ENCODE measurements around the gene SDCBP2. TPM values are rescaled to one million over a fixed set of nuclear protein-coding genes. Genes with fewer than 3 reads are reported as not detected.

The SDCBP2 gene
- total and polyA plus RNA-seq, 4 donors = 1.9 to 6.1 (median 4.7) TPM

DNA sequence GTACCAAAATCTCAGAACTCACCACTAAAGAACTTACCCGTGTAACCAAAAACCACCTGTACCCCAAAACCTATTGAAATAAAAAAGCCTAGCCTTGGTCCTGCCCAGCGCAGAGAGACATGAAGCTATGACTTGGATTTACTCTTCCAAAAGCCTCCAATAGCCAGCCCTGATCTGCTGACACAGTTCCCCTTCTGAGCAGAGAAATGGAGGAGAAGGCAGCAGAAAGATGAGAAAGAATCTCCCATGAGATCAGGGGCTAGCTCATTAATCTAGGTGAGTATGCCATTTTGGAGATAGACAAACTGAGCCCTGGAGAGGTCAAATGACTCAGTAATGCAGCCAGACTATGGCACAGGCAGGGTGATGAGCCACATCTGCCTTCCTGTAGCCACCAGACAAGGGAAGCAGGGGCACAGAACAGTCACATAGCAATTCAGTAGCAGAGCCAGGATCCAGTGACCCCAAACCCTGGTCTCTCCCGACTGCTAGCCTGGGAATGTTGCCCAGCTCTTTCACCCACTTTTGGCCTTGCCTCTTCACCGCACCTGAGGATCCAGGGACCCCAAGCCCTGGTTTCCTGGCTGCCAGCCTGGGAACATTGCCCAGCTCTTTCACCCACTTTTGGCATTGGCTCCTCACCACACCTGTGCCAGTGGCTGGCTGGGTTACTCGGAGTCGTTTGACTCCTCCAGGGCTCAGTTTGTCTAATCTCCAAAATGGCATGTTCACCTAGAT is 7.2 kb upstream of the SDCBP2 start:
- H3K36me3 ChIP-seq (ENCODE audit: control insufficient read depth in 4 of 4, insufficient read depth in 3 of 4, low read depth in 1 of 4, low read length in 3 of 4) = no peaks in the 10 kb centered on the region
- peaks cover 4 to 17% (median 11%) of the 10 kb centered on the region in 4 donors for H3K4me1 ChIP-seq (ENCODE audit: control insufficient read depth in 4 of 4, insufficient read depth in 4 of 4, low read length in 3 of 4)
- 44% methylated on average over 6 of the region's 6 CpGs for WGBS
- no peaks in the 10 kb centered on the region for H3K9me3 ChIP-seq (ENCODE audit: control insufficient read depth in 4 of 4, low read length in 3 of 4)
- H3K9ac ChIP-seq (ENCODE audit: low read depth in 1 of 2, low read length in 2 of 2) = no peak overlapping the region
- TF ChIP-seq HNF4A (conservative IDR thresholded peaks at IDR 0.05) (peak in 1 of 2 donors; percentile 17), RXRA (IDR thresholded peaks at IDR 0.05) (peak in 1 of 2 donors; percentile 3), FOXA2 (IDR thresholded peaks at IDR 0.05) (no peak)
- peak overlapping the region; percentile 14 to 63 for H3K27ac ChIP-seq (ENCODE audit: low read depth in 1 of 2, low read length in 2 of 2)
- no peak overlapping the region for H3K4me3 ChIP-seq (ENCODE audit: low read depth in 1 of 3, low read length in 3 of 3)
- peak; percentile 17 for DNase-seq (ENCODE audit: low spot score)
- no peaks in the 10 kb centered on the region for H3K27me3 ChIP-seq (ENCODE audit: control insufficient read depth in 4 of 4, insufficient read depth in 4 of 4, low read length in 3 of 4)

DNA sequence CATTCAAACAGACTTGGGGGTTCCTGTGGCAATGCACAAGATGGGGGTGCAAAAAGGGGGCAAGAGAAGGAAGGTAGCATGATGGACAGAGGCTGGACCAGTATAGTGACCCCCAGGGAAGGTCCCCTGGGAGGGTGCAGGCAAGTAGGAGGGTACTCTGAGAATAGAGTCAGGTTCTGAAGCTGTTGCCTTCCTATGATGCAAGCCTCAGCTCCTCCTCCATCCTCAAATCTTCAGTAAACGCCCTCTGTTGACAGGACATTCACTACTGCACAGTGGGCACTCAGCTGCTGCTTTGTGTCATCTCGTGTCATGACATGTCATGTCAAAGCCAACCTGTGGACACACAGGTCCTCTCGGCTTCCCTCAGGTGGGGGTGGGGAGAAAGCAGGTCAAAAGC is 5.8 kb upstream of the SDCBP2 start:
- Histone ChIP-seq H3K9me3 (ENCODE audit: control insufficient read depth in 4 of 4, low read length in 3 of 4) (no peaks in the 10 kb centered on the region), H3K9ac (ENCODE audit: low read depth in 1 of 2, low read length in 2 of 2) (no peak overlapping the region), H3K4me1 (ENCODE audit: control insufficient read depth in 4 of 4, insufficient read depth in 4 of 4, low read length in 3 of 4) (peaks cover 4 to 24% (median 14%) of the 10 kb centered on the region in 4 donors), H3K36me3 (ENCODE audit: control insufficient read depth in 4 of 4, insufficient read depth in 3 of 4, low read depth in 1 of 4, low read length in 3 of 4) (no peaks in the 10 kb centered on the region), H3K27ac (ENCODE audit: low read depth in 1 of 2, low read length in 2 of 2) (no peak overlapping the region), H3K4me3 (ENCODE audit: low read depth in 1 of 3, low read length in 3 of 3) (no peak overlapping the region), H3K27me3 (ENCODE audit: control insufficient read depth in 4 of 4, insufficient read depth in 4 of 4, low read length in 3 of 4) (no peaks in the 10 kb centered on the region)
- TF ChIP-seq HNF4A (conservative IDR thresholded peaks at IDR 0.05) (no peak), RXRA (IDR thresholded peaks at IDR 0.05) (no peak), YY1 (IDR thresholded peaks at IDR 0.05) (no peak), RAD21 (IDR thresholded peaks at IDR 0.05) (no peak), SP1 (IDR thresholded peaks at IDR 0.05) (no peak)
- TF ChIP-seq, protein P1, sequence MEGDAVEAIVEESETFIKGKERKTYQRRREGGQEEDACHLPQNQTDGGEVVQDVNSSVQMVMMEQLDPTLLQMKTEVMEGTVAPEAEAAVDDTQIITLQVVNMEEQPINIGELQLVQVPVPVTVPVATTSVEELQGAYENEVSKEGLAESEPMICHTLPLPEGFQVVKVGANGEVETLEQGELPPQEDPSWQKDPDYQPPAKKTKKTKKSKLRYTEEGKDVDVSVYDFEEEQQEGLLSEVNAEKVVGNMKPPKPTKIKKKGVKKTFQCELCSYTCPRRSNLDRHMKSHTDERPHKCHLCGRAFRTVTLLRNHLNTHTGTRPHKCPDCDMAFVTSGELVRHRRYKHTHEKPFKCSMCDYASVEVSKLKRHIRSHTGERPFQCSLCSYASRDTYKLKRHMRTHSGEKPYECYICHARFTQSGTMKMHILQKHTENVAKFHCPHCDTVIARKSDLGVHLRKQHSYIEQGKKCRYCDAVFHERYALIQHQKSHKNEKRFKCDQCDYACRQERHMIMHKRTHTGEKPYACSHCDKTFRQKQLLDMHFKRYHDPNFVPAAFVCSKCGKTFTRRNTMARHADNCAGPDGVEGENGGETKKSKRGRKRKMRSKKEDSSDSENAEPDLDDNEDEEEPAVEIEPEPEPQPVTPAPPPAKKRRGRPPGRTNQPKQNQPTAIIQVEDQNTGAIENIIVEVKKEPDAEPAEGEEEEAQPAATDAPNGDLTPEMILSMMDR (IDR thresholded peaks at IDR 0.05; ENCODE audit: low read depth, low read length, missing input control) = no peak
- TF ChIP-seq, protein P2, sequence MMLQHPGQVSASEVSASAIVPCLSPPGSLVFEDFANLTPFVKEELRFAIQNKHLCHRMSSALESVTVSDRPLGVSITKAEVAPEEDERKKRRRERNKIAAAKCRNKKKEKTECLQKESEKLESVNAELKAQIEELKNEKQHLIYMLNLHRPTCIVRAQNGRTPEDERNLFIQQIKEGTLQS (IDR thresholded peaks at IDR 0.05) = no peak
- DNase-seq (ENCODE audit: low spot score) = peak; percentile 30
- WGBS = 70% methylated on average over 3 of the region's 3 CpGs

DNA sequence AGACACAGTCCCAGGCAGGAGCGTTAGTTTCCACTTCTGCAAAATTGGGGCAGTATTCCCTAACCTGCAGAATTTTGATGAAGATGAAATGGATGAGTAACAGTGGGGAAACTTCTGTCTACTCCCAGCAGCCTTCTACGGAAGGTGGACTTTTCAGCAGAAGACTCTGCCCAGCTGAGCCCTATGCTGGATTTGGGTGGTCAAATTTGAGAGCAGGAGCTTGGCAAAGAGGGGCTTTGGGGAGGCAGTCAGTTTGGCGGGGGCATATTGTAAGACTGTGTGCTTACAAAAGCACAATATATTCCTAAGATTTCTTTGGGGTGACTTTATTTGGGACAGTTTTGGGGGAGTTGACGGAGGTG is 5.4 kb upstream of the SDCBP2 start:
- WGBS = 87% methylated on average over 4 of the region's 4 CpGs
- H3K4me1 ChIP-seq (ENCODE audit: control insufficient read depth in 4 of 4, insufficient read depth in 4 of 4, low read length in 3 of 4) = peaks cover 4 to 27% (median 14%) of the 10 kb centered on the region in 4 donors
- no peak overlapping the region for H3K9ac ChIP-seq (ENCODE audit: low read depth in 1 of 2, low read length in 2 of 2)
- H3K4me3 ChIP-seq (ENCODE audit: low read depth in 1 of 3, low read length in 3 of 3) = no peak overlapping the region
- DNase-seq (ENCODE audit: low spot score) = no peak
- no peaks in the 10 kb centered on the region for H3K27me3 ChIP-seq (ENCODE audit: control insufficient read depth in 4 of 4, insufficient read depth in 4 of 4, low read length in 3 of 4)
- no peaks in the 10 kb centered on the region for H3K9me3 ChIP-seq (ENCODE audit: control insufficient read depth in 4 of 4, low read length in 3 of 4)
- no peaks in the 10 kb centered on the region for H3K36me3 ChIP-seq (ENCODE audit: control insufficient read depth in 4 of 4, insufficient read depth in 3 of 4, low read depth in 1 of 4, low read length in 3 of 4)
- H3K27ac ChIP-seq (ENCODE audit: low read depth in 1 of 2, low read length in 2 of 2) = no peak overlapping the region
- TF ChIP-seq RXRA (IDR thresholded peaks at IDR 0.05) = no peak
- TF ChIP-seq YY1 (IDR thresholded peaks at IDR 0.05) = no peak
- no peak for TF ChIP-seq FOXA1 (IDR thresholded peaks at IDR 0.05)
- TF ChIP-seq, protein P3, sequence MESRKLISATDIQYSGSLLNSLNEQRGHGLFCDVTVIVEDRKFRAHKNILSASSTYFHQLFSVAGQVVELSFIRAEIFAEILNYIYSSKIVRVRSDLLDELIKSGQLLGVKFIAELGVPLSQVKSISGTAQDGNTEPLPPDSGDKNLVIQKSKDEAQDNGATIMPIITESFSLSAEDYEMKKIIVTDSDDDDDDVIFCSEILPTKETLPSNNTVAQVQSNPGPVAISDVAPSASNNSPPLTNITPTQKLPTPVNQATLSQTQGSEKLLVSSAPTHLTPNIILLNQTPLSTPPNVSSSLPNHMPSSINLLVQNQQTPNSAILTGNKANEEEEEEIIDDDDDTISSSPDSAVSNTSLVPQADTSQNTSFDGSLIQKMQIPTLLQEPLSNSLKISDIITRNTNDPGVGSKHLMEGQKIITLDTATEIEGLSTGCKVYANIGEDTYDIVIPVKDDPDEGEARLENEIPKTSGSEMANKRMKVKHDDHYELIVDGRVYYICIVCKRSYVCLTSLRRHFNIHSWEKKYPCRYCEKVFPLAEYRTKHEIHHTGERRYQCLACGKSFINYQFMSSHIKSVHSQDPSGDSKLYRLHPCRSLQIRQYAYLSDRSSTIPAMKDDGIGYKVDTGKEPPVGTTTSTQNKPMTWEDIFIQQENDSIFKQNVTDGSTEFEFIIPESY (IDR thresholded peaks at IDR 0.05) = no peak
- TF ChIP-seq, protein P1 (IDR thresholded peaks at IDR 0.05; ENCODE audit: low read depth, low read length, missing input control) = no peak
- TF ChIP-seq, protein P2 (IDR thresholded peaks at IDR 0.05) = no peak
- no peak for TF ChIP-seq EGR1 (IDR thresholded peaks at IDR 0.05; ENCODE audit: low read depth in 2 of 2)
- no peak for TF ChIP-seq HNF4G (IDR thresholded peaks at IDR 0.05)
- TF ChIP-seq, protein P4, sequence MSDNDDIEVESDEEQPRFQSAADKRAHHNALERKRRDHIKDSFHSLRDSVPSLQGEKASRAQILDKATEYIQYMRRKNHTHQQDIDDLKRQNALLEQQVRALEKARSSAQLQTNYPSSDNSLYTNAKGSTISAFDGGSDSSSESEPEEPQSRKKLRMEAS (IDR thresholded peaks at IDR 0.05) = no peak
- no peak for TF ChIP-seq HNF4A (conservative IDR thresholded peaks at IDR 0.05)
- TF ChIP-seq TAF1 (conservative IDR thresholded peaks at IDR 0.05) = no peak
- no peak for TF ChIP-seq JUND (IDR thresholded peaks at IDR 0.05)
- TF ChIP-seq FOXA2 (IDR thresholded peaks at IDR 0.05) = no peak
- TF ChIP-seq SP1 (IDR thresholded peaks at IDR 0.05) = no peak
- no peak for TF ChIP-seq NR2F2 (IDR thresholded peaks at IDR 0.05)
